GM18517 (cell line): ENCODE data around the gene UNC5C.
"Not testable (repeated sequence)": the region's sequence is repeated elsewhere in the genome, so short reads cannot be mapped to it uniquely, and the experiment has no call there.

Experiments used
- ATAC-seq: cut with Tn5 transposase; IDR thresholded peaks from one replicate; pipeline ENCODE4 v1.9.1; 2021; ENCODE audit warnings: mild to moderate bottlenecking, moderate library complexity; ENCODE audit not compliant: unreplicated experiment

Gene UNC5C

DNA sequence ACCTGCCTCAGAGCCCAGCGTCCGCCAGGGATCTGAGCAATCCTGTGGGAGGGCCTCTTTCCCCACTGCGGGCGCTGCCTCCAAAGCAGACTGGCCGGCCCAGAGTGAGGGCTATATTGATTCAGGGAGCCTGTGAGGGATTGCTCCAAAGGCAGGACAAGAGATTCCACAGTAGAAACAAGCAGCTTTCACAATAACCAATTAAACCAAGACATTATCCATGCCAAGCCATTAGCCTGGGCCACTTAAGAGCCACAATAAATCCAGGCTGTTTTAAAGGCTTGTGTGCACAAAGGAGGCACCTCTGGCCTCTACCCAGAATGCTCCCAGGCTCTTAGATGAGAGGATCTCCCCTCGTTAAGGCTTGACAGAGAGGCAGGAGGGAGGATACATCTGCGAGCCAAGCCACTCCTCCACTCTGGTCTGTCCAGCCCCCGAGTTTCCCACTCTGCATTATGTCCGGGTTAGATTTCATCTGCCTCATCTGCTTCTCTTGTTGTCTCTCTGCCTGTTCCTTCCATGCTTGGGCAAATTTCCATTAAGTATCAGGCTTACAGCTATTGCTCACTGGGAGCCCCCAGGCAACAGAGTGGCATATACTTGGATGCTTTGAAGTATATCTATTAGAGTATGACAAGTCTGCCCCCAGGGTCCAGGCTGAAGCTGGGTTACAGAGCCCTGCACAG lies 357.9 kb downstream of the UNC5C start:
- no peak for ATAC-seq

DNA sequence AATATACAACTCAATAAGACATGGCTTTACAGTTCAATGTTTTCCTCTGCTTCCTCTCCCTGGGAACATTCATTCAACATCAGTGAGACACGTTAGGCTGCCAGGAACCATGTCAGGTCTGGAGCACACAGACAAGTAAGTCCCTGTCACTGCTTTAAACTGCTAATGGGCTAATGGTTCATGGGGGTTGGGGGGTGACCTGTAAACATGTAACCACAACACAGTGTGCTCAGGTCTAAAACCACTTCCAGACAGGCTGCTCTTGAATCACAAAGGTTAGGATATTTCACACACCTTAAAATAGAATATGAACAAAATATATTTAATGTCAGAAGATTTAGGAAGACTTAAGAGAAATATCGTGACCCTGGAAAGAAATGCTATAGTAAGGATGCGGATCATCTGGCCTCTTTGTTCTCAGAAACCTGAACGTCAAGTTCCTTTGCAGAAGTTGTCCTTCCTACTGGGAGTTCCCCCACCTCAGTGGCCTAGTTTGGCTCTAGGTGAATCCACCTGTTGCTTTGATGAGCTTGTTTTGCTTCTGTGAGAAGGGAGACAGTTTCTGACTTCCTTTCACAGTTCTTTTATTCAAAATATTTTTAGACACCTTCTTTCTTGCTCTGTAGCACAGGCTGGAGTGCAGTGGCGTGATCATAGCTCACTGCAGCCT lies 359.9 kb downstream of the UNC5C start:
- no peak for ATAC-seq

DNA sequence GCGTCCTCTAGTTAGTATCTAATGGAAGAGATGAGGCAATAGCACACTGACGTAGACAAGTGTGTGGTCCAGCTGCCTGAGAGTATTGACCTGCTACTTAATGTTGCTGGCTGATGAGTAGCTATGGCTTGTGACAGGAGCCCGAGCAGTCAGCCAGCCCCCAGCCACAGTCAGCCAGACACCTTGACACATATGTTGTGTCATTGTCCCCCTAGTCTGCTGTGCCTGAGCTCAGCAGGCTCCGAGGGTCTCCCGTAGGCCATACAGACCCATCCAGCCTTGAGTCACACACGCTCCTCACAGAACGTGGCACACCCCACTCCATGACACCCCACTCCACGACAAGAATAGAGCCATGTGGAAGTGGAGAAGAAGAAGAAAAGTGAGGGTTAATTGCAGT lies 362.1 kb downstream of the UNC5C start:
- no peak for ATAC-seq

DNA sequence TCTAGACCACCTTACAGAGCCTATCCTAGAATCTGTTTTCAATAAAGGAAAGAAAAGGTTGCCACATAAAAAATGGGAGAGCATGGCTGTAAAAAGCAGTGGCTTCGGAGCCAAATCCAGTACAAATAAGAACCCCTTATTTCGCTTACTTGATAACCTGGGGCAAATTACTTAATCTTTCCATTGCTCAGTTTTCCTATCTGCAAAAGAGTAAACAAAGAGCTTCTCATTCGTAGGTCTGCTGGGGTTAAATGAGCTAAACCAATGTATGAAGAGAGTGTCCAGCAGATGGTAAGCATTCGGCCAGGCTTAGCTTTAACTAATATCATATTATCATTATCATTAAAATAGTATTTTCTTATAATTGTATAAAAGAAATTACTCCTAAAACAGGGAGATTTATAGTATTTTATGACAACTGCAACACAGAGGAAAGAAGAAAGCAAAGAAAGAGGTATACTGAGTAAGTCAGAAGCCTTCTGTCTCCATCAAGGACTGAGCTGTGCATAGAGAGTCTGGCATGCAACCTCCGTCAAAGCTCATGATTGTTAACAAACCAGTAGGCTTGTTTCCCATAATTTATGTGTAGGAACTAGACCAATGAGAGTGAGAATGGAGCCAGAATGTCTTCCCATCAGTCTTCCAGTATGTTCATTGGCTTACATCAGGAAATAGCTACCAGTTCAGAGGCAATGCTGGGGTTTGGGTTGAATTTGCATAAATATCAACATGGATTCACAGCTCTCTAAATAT lies 364.9 kb downstream of the UNC5C start:
- ATAC-seq, result no peak

DNA sequence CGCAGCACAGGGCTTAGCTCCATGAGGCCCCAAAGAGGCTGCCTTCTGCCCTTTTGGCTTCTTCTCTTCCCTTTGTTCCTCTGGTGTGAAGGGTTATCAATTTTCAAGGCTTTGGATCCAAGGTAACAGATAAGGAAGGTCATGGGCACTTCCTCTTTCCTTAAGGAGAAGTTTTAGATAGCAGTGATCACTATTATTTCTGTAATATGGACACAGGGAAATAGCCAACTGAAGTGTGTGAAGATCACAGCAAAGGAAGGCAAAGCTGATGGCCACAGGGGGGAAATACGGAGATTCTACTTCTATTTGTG lies 366.8 kb downstream of the UNC5C start:
- no peak for ATAC-seq

DNA sequence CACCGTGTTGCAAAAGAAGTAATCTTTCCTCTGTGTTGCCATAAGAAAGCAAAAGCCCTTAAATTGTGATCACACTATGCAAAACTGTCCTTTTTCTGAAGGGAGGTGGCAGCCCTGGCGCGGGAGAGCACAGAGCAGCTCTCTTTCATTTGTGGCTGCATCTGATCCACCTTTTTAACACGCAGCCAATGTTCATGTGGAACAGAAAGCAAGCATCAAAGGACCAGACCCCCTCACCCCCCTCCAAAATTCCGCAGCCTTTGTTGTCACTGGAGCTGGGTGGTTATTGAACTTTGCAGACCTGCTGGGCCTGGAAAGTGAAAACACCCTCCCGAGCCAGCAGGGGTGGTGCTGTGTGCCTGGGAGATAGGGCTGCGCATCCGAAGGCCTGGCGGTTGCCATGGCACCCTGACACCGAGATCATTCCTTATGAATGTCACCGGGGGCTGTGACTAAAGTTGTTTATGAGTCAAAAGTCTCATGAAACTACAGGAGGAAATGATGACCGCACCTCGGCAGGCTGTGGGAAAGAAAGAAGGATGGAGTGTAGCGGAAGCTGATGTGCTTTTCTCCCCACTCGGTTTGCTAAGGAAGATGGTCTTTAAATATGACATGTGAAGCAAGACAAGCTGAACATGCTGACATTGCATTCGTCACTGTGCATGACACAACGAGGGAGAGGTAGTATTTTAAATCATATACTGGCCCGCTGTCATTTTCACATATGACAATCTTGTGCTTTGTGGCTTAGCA lies 367.4 kb downstream of the UNC5C start:
- no peak for ATAC-seq

DNA sequence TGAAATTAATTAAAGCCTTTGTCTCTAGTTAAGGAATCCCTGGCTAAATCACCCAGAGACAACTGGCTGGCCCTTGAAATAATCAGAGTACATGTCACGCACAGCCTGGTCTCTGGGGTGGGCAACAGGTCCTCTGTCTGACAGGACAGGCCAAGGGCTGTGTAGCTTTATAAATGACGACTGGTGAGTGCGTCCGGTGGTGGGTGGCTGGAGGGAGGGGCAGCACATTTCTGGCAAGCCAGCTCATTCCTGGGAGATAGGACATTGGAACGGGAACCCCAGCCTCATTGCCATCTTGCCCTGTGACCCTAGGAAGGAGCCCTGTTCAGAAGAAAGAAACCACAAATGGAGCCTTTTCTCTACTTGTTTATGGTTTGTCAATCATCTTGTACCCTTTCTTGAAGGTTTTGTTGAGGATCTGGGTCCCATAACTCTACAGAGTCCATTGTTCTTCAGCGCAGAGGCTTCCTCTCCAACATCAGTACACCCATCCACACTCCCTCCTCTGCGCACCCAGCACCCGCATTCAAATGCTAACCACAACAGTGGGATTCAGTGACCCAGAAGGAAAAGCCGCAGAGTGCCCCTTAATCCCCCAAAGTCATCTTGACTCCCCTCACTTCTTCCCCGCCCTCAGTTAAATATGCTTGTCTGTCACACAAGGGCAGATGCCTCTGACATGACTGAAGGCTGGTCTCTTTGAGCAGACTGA lies 368.1 kb downstream of the UNC5C start:
- no peak for ATAC-seq

DNA sequence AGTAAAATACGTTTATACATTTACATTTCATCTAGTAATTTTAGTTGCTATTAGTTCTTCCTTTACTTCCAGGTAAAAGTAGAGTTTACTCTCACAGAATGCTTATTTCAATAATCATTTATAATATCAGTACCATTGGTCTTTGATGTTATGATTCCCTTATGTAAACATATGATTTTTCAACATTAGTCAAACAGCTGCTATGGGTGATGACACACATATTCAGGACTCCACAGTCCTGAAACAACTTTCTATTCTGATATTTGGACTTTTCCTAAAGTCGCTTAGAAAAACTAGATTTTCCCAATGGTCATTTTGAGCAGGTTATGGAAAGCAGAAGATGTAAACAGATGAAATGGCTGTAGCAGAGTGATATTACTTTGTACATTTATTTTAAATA lies 369.8 kb downstream of the UNC5C start:
- no peak for ATAC-seq

DNA sequence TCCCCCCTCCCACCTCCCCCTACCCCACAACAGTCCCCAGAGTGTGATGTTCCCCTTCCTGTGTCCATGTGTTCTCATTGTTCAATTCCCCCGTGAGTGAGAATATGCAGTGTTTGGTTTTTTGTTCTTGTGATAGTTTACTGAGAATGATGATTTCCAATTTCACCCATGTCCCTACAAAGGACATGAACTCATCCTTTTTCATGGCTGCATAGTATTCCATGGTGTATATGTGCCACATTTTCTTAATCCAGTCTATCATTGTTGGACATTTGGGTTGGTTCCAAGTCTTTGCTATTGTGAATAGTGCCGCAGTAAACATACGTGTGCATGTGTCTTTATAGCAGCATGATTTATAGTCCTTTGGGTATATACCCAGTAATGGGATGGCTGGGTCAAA lies 377.4 kb downstream of the UNC5C start:
- ATAC-seq, result not testable (repeated sequence)

DNA sequence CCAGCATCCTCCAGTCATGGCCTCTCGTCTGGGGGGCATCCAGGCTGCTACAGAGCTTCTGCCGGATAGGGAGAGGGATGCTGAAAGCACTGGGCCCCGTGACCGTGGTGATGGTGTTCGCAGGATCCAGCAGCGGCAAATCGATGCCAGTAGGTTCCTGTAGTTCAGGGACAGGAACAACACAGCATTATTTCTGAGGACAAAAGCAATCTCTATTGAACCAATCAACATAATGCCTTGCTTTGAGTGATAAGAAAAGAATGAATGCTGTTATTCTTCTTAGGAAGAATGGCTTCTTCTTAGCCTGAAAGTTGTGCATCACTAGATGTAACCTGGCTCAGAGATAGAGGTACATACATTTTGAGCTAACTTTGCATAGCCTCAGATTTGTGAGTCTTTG lies 378.6 kb downstream of the UNC5C start:
- no peak for ATAC-seq

DNA sequence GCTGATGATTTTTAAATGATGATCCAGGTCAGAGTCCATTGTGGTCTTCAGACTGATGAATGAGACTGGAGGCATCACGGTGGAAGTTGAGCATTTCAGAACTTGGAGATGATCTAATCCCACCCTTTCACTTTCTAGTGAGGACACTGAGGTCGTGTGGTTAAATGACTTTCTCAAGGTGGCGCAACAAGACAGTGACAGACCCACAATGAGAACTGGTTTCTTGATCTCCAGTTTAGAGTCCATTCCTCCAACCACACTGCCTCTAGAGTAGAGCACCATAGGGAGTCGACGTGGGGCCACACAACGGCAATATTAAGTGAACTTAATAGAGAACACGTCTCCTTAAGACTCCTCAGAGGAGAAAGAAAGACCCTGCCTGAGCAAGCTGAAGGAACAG lies 381.0 kb downstream of the UNC5C start:
- no peak for ATAC-seq

DNA sequence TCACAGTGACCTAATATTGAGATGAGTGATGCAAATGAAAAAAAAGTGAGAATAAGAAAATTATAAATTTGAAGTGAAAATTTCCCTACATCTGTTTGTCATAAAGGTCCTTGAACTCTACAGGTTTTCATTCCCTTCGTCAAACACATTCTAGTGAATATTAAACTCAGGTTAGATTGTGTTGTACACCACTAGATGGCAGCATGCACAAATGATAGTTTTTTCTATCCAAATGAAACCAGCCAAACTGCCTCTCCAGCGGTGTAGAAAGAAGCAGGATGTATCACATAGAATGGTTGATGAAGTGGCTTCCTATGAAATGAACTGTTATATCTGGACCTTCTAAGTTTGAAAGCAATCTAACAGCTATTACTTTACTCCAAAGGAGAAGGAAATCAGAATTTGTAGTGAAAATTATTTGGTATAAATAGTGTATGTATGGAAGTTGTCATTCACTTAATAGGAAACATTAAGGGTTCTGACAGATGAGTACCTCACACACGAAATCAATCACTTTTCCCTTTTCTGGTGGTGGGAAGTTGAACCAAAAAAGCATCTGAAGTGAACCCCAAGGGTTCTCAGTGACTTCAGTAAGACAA lies 382.7 kb downstream of the UNC5C start:
- peak; percentile 91 for ATAC-seq

DNA sequence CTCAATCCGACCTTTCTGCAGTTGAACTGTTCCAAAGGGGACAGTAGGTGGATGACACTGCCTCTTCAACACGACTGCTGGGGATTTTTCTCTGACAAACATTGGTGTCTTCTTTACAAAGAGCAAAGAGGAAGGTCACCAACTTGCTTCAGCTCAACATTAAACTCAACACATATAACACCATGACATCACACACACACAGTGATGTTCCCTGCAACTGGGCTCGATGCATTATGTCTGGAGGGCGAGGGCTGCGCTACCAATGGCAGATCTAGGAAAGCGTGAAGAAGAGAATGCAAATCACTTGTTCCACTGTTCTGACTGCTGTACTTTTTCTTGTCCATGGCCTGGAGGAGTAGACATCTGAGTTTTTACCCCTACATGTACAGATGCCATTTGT lies 385.9 kb downstream of the UNC5C start:
- no peak for ATAC-seq

DNA sequence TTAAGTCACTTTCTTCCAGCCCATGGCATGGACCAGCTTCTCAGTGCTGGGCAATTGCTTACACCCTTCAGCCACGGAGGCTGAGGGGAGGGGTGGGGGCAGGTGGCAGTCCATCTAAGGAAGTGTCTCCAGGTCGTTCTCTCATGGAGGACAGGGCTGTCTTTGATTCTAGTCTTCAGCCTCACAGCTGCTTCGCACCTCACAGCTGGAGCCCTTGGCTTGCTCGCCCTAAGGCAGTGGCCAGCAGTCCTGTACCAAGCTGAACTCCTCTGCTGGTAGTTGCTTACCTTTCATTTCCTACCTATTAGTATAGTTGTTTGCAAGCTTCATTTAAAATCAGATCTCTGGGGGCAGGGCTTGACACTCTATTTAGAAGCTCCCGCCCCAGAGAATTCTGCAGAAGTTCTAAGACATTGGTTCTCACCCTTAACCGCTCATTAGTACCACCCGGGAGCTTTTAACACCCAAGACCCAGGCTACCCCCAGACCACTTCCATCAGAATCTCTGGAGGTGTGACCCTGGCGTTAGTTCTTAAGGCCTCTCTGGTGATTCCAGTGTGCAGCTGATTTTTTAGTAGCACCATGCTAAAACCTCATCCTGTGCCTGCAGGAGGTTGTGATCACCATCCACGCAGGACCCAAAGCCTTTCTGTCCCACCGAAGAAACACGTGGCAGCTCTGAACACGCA lies 386.8 kb downstream of the UNC5C start:
- no peak for ATAC-seq

DNA sequence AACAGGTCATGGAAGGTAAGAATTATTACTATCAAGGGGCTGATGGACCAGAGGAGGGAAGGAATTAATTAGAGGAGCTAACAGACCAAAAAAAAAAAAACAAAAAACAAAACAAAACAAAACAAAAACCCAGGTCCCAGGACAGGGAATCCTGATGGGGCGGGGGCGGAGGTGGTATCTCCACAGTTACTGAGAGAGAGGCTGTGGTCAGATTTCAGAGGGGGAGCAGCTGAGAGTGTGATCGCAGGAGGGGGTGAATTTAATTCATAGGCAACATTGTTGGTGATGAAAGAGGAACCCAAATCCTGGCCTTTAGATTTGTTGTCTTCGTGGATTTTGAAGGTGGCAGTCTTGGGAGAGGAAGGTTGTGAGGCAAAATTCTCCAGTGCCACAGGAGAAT lies 389.4 kb downstream of the UNC5C start:
- no peak for ATAC-seq

DNA sequence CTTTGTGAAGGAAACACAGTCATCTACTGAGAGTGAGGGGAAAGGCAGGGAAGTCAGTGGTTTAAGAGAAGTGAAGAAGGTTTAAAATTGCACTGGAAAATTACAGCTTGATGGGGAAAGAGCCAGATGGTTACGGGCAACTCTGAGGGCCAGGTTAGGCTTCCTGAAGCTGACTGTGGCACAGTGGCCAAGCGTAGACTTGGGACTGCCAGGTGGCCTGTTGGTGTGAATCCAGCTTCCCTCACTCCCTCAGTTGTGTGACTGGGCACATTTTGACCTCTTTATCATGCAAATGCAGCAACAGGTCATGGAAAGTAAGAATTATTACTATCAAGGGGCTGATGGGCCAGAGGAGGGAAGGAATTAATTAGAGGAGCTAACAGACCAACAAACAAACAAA lies 390.1 kb downstream of the UNC5C start:
- no peak for ATAC-seq

DNA sequence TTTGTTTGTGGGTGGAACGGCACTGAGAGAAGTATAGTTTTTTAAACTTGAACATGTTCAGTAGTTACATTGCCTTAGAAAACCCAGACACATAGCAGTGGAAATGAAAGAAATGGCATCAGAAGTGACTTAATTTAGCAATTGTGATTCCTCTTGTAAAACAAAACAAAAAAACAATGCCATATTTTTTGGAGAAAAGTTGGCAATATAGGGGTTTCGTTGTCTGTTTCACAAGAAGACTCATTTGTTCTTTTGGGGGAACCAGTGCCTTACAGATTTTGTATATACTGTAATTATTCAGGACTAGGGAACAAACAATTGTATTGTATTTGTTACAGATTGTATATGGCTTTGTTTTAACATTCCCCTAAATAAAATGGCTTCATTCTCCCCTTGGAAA lies 390.7 kb downstream of the UNC5C start:
- ATAC-seq, result no peak

DNA sequence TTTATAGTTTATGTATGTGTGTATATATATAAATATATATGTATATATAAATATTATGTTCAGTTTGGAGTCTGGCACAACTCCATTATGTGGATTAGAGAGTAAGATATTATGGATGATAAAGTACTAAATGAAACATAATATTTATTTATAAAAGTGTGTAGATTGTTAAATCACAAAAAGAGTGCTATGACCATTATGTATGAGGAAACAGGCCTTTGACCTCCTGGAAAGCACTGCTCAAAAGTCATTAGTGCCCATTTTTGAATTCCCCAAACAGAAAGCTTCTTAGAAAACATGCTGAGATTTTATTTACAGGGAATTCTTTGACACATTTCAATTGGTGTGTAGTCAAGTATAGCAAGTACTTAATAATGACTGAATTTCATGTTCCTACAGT lies 391.2 kb downstream of the UNC5C start:
- ATAC-seq, result no peak

DNA sequence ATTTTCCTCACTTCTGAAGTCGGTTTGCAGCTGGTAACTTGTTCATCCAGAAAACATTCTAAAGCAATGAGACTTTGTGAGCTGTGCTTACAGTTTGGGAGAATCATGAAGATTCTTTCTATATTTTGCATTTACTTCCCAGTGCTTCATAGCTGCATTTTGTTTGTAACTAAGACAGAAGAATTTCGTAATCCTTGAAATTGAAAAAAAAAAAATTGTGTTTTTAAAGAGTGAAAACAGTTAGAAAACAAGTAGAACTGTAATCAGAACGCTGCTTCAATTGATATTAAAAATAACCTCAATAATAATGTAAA lies 392.4 kb downstream of the UNC5C start:
- ATAC-seq, result no peak

DNA sequence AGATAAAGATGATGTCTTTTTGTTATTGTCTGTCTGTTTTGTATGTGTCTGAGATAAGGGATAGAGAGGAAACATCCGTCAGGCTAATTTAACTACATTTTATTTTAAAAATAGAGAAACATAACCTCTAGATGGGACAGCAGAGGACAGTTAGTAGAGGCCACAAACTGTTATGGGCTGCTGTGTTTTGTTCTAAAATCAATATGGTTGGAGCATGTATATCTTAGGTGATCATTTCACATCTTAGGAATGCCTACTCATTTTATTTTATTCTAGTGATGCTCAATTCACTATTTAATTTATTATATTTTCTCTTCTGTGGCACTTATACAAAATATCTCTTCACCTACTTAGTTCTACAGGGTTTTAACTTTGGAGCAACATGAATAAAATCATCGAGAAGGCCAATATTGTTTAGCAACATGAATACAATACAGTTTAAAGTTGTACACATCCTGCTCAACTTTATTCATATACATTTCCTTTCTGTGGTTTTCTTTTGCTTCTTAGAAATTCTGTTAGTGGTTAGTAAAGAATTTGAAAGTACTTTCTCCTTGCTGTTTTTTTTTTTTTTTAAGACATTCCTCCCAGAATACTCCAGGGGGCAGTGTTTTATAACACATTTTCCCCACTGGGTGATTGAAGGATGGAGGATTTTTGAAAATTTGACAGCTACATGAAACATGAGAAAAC lies 392.9 kb downstream of the UNC5C start:
- ATAC-seq, result peak; percentile 62
